Measurements from ENCODE around the gene GNAL.
"Not testable (repeated sequence)": the region's sequence is repeated elsewhere in the genome, so short reads cannot be mapped to it uniquely, and the experiment has no call there.

Gene GNAL

GRCh38 chr18:11688972-11689668 is at the start of gene GNAL:
Gene GNAL, plus strand, starts transcription at chr18:11689264. Its CDS starts 300 bp downstream, at chr18:11689564.
- H3K27ac ChIP-seq, result no peak within 1 kb of the TSS
- peaks cover 3% of the 10 kb centered on the region; the same call in 1 of the 2 replicates for H3K27me3 ChIP-seq (ENCODE audit: insufficient read depth, low read depth)
- no peaks in the 10 kb centered on the region for H3K79me2 ChIP-seq (ENCODE audit: insufficient read depth, low read depth)
- no peaks in the 10 kb centered on the region for H4K20me1 ChIP-seq (ENCODE audit: insufficient read depth)
- peak within 1 kb of the TSS; percentile 94 for H3K4me2 ChIP-seq
- H3K4me1 ChIP-seq (ENCODE audit: low read depth, poor library complexity, severe bottlenecking), result peaks cover 5% of the 10 kb centered on the region
- H3K36me3 ChIP-seq (ENCODE audit: insufficient read depth), result no peaks in the 10 kb centered on the region
- peak within 1 kb of the TSS; percentile 41; the same call in 1 of the 2 replicates for H3K9ac ChIP-seq
- peak within 1 kb of the TSS; percentile 98 for H2AFZ ChIP-seq (ENCODE audit: low read depth)
- TF ChIP-seq, protein P1, sequence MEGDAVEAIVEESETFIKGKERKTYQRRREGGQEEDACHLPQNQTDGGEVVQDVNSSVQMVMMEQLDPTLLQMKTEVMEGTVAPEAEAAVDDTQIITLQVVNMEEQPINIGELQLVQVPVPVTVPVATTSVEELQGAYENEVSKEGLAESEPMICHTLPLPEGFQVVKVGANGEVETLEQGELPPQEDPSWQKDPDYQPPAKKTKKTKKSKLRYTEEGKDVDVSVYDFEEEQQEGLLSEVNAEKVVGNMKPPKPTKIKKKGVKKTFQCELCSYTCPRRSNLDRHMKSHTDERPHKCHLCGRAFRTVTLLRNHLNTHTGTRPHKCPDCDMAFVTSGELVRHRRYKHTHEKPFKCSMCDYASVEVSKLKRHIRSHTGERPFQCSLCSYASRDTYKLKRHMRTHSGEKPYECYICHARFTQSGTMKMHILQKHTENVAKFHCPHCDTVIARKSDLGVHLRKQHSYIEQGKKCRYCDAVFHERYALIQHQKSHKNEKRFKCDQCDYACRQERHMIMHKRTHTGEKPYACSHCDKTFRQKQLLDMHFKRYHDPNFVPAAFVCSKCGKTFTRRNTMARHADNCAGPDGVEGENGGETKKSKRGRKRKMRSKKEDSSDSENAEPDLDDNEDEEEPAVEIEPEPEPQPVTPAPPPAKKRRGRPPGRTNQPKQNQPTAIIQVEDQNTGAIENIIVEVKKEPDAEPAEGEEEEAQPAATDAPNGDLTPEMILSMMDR (conservative IDR thresholded peaks at IDR 0.05; ENCODE audit: low read depth, low read length), result no peak
- no peak within 1 kb of the TSS for H3K4me3 ChIP-seq (IDR thresholded peaks at IDR 0.05; ENCODE audit: insufficient read depth, low read depth, low read length)

DNA sequence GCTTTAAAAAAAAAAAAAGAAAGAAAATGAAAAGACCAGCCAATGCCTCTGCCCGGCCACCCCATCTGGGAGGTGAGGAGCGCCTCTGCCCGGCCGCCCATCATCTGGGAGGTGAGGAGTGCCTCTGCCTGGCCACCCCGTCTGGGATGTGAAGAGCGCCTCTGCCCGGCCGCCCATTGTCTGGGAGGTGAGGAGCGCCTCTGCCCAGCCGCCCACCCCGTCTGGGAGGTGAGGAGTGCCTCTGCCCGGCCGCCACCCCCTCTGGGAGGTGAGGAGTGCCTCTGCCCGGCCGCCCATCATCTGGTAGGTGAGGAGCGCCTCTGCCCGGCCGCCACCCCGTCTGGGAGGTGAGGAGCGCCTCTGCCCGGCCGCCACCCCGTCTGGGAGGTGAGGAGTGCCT is 41.8 kb upstream of the GNAL start:
- H3K79me2 ChIP-seq (ENCODE audit: insufficient read depth, low read depth); H3K27me3 ChIP-seq (ENCODE audit: insufficient read depth, low read depth); H3K4me3 ChIP-seq (IDR thresholded peaks at IDR 0.05; ENCODE audit: insufficient read depth, low read depth, low read length); H3K36me3 ChIP-seq (ENCODE audit: insufficient read depth); H3K4me2 ChIP-seq; H3K4me1 ChIP-seq (ENCODE audit: low read depth, poor library complexity, severe bottlenecking); H4K20me1 ChIP-seq (ENCODE audit: insufficient read depth); H3K27ac ChIP-seq; H2AFZ ChIP-seq (ENCODE audit: low read depth); H3K9ac ChIP-seq: not testable (repeated sequence)

DNA sequence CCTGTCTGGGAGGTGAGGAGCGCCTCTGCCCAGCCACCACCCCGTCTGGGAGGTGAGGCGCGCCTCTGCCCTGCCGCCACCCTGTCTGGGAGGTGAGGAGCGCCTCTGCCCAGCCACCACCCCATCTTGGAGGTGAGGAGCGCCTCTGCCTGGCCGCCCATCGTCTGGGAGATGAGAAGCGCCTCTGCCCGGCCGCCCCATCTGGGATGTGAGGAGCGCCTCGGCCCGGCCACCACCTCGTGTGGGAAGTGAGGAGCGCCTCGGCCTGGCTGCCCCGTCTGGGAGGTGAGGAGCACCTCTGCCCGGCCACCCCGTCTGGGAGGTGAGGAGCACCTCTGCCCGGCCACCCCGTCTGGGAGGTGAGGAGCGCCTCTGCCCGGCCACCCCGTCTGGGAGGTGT is 41.3 kb upstream of the GNAL start:
- not testable (repeated sequence) for H3K27ac ChIP-seq, H3K9ac ChIP-seq

GRCh38 chr18:11649839-11650238 is 39.2 kb upstream of the GNAL start:
- no peaks in the 10 kb centered on the region for H3K79me2 ChIP-seq (ENCODE audit: insufficient read depth, low read depth)
- TF ChIP-seq, protein P1 (conservative IDR thresholded peaks at IDR 0.05; ENCODE audit: low read depth, low read length), result no peak
- no peak overlapping the region for H2AFZ ChIP-seq (ENCODE audit: low read depth)
- no peaks in the 10 kb centered on the region for H3K27me3 ChIP-seq (ENCODE audit: insufficient read depth, low read depth)
- H3K4me2 ChIP-seq, result no peak overlapping the region
- no peak overlapping the region for H3K27ac ChIP-seq
- no peak overlapping the region for H3K9ac ChIP-seq
- H3K4me3 ChIP-seq (IDR thresholded peaks at IDR 0.05; ENCODE audit: insufficient read depth, low read depth, low read length), result no peak overlapping the region
- no peaks in the 10 kb centered on the region for H3K4me1 ChIP-seq (ENCODE audit: low read depth, poor library complexity, severe bottlenecking)
- no peaks in the 10 kb centered on the region for H4K20me1 ChIP-seq (ENCODE audit: insufficient read depth)
- no peaks in the 10 kb centered on the region for H3K36me3 ChIP-seq (ENCODE audit: insufficient read depth)

More for the DNA sequence above, 41.3 kb upstream of the GNAL start:
- not testable (repeated sequence) for H3K36me3 ChIP-seq (ENCODE audit: insufficient read depth); H3K4me3 ChIP-seq (IDR thresholded peaks at IDR 0.05; ENCODE audit: insufficient read depth, low read depth, low read length); H3K4me1 ChIP-seq (ENCODE audit: low read depth, poor library complexity, severe bottlenecking); H3K79me2 ChIP-seq (ENCODE audit: insufficient read depth, low read depth); H4K20me1 ChIP-seq (ENCODE audit: insufficient read depth); H2AFZ ChIP-seq (ENCODE audit: low read depth); H3K4me2 ChIP-seq; H3K27me3 ChIP-seq (ENCODE audit: insufficient read depth, low read depth)

DNA sequence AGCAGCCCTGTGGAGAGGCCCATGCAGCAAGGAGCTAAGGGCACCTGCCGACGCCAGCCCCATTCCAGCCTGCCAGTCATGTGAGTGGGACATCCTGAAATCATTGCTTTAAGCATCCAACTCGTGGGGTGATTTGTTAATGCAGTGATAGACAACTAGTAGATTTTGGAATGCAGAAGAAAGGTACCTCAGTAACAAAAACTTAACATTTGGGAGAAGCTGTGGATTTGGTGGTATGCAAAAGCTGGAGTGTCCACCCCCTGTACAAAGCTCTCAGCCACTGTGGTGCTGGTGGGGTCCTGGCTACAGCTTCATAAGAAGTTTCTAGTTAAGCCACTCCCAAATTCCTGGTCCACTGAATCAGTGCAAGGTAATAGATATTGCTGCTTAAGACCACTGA is 37.2 kb upstream of the GNAL start:
- H3K27me3 ChIP-seq (ENCODE audit: insufficient read depth, low read depth), result no peaks in the 10 kb centered on the region

More for the DNA sequence above, 37.2 kb upstream of the GNAL start:
- peaks cover 2% of the 10 kb centered on the region for H3K4me1 ChIP-seq (ENCODE audit: low read depth, poor library complexity, severe bottlenecking)
- no peak overlapping the region for H3K4me3 ChIP-seq (IDR thresholded peaks at IDR 0.05; ENCODE audit: insufficient read depth, low read depth, low read length)
- no peak overlapping the region for H3K9ac ChIP-seq
- H3K79me2 ChIP-seq (ENCODE audit: insufficient read depth, low read depth), result no peaks in the 10 kb centered on the region
- TF ChIP-seq, protein P1 (conservative IDR thresholded peaks at IDR 0.05; ENCODE audit: low read depth, low read length), result no peak
- no peak overlapping the region for H2AFZ ChIP-seq (ENCODE audit: low read depth)
- no peaks in the 10 kb centered on the region for H4K20me1 ChIP-seq (ENCODE audit: insufficient read depth)
- no peak overlapping the region for H3K4me2 ChIP-seq
- H3K27ac ChIP-seq, result no peak overlapping the region
- H3K36me3 ChIP-seq (ENCODE audit: insufficient read depth), result no peaks in the 10 kb centered on the region
